Measurements from ENCODE around the gene USP13. TPM values are rescaled to one million over a fixed set of nuclear protein-coding genes. Genes with fewer than 3 reads are reported as not detected.
A peak's percentile ranks its signal among the peaks of the same experiment; 100 is the strongest.

USP13 gene
- total RNA-seq, 1 donor from 2014 or later: 13.9 TPM

- no peak overlapping the region for H3K4me3 ChIP-seq
- no peaks in the 10 kb centered on the region for H3K9me3 ChIP-seq
- ATAC-seq (no peak), DNase-seq (no peak)
- intact Hi-C loops (cut with DNase I): no loop called here
- H3K4me1 ChIP-seq: peaks cover 18% of the 10 kb centered on the region
- TF ChIP-seq CTCF (IDR thresholded peaks at IDR 0.05): no peak
- no peaks in the 10 kb centered on the region for H3K36me3 ChIP-seq
- no peak overlapping the region for H3K27ac ChIP-seq
- no peaks in the 10 kb centered on the region for H3K27me3 ChIP-seq (ENCODE audit: low read depth)
Observed at GRCh38 chr3:179661777-179662176, 8.9 kb downstream of the USP13 start.

DNA sequence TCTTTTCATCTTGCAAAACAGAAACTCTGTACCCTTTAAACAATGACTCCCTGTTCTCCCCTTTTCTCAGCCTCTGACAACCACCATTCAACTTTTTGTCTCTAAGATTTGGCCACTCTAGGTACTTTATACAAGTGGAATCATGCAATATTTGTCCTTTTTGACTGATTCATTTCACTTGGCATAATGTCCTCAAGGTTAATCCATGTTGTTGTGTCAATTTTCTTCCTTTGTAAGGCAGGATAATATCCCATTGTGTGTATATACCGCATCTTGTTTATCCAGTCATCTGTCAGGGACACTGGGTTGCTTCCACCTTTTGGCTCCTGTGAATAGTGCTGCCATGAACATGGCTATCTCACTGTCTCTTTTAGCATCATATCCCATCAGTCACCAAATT lies 10.3 kb downstream of the USP13 start:
- intact Hi-C loops (cut with DNase I): no loop called here
- H3K4me1 ChIP-seq: peaks cover 23% of the 10 kb centered on the region
- no peaks in the 10 kb centered on the region for H3K27me3 ChIP-seq (ENCODE audit: low read depth)
- H3K4me3 ChIP-seq: no peak overlapping the region
- no peak for TF ChIP-seq CTCF (IDR thresholded peaks at IDR 0.05)
- DNase-seq (no peak), ATAC-seq (no peak)
- H3K27ac ChIP-seq: no peak overlapping the region
- H3K9me3 ChIP-seq: no peaks in the 10 kb centered on the region
- H3K36me3 ChIP-seq: no peaks in the 10 kb centered on the region

DNA sequence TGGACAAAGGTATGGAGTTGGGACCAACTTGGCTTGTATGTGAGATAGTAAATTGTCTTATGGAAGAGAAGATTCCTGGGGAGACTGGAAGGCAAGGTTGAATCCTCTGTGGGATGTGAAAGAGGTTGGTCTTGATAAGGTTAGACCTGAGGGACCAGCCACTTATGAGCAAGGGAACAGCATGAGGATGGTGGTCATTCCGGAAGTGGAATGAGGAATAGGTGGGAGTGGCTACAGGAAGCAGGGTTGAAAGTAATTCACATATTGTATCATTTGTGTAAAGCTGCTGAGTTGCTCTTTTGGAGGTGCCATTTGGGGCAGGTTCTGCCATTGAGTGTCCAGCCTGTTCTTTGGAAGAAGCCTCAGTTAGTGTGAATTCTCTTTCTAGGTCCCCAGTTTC lies 13.2 kb downstream of the USP13 start:
- Histone ChIP-seq H3K4me3 (no peak overlapping the region), H3K4me1 (peaks cover 23% of the 10 kb centered on the region), H3K27ac (peak overlapping the region; percentile 53), H3K36me3 (no peaks in the 10 kb centered on the region), H3K27me3 (ENCODE audit: low read depth) (no peaks in the 10 kb centered on the region), H3K9me3 (no peaks in the 10 kb centered on the region)
- intact Hi-C loops (cut with DNase I): no loop called here
- no peak for TF ChIP-seq CTCF (IDR thresholded peaks at IDR 0.05)
- no peak for DNase-seq
- ATAC-seq: peak; percentile 31 to 47

DNA sequence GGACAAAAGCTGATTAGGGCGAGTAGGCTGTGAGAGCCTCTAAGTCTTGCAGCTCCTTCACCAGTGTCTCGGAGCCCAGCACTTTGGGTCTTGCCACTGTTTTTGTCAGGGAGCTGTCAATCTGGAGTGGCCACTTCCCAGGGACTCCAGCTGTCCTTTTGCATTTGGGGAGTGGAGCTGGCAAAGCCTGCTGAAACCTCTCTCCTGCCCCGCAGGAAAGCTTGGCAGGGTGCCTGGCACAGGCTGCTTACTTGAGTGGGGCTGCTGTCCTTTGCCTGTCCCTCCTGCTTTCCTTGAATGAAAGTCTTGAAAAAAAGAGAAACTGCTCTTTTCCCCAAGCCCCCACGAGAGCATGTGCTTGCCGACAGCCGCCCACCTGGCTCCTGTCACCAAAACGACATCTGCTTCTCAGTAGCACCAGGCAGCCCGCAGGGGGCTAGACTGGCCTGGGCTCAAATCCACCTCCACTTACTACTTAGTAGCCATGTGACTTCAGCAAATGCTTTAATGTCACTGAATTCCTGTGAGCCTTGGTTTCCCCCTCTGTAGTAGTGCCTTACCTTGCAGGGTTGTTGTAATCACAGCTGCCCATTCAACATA lies 13.7 kb downstream of the USP13 start:
- ATAC-seq (peak; percentile 69 to 74), DNase-seq (peak; percentile 81)
- no peaks in the 10 kb centered on the region for H3K27me3 ChIP-seq (ENCODE audit: low read depth)
- peaks cover 23% of the 10 kb centered on the region for H3K4me1 ChIP-seq
- no peak for TF ChIP-seq CTCF (IDR thresholded peaks at IDR 0.05)
- no peak overlapping the region for H3K4me3 ChIP-seq
- intact Hi-C loops (cut with DNase I): no loop called here
- no peaks in the 10 kb centered on the region for H3K9me3 ChIP-seq
- no peaks in the 10 kb centered on the region for H3K36me3 ChIP-seq
- H3K27ac ChIP-seq: peak overlapping the region; percentile 53

DNA sequence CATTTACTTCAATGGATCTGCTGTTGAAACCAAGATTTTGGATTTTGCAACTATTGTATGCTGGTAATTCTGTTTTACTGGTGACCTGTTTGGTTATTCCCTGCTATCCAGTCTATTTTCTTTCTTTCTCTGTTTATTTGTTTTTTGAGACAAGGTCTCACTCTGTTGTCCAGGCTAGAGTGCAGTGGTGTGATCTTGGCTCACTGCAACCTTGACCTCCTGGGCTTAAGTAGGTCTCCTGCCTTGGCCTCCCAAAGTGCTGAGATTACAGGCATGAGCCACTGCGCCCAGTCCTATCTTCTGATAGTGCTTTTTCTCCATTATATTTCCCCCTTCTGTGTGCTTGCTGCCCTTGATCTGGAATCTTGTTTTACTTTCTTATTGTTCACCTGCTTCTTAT lies 15.6 kb downstream of the USP13 start:
- Histone ChIP-seq H3K4me1 (peaks cover 40% of the 10 kb centered on the region), H3K9me3 (no peaks in the 10 kb centered on the region), H3K36me3 (no peaks in the 10 kb centered on the region), H3K27ac (no peak overlapping the region), H3K27me3 (ENCODE audit: low read depth) (no peaks in the 10 kb centered on the region), H3K4me3 (no peak overlapping the region)
- DNase-seq (no peak), ATAC-seq (no peak)
- TF ChIP-seq CTCF (IDR thresholded peaks at IDR 0.05): no peak
- intact Hi-C loops (cut with DNase I): no loop called here
